GM23338 (cell line): ENCODE results near the gene COMTD1. TPM values are rescaled to one million over a fixed set of nuclear protein-coding genes. Genes with fewer than 3 reads are reported as not detected.

Experiments
- ATAC-seq: fragments of 200-7000 bp; cut with Tn5 transposase; 3 replicates; pipeline ENCODE4 v1.9.1; 2020
- DNase-seq: peaks from one replicate; pipeline ENCODE4 v3.0.0-alpha.2; 2015; ENCODE audit warnings: low spot score
- H2AFZ ChIP-seq: fragments of 200-600 bp; sonication (generic); 2 replicates; pipeline ENCODE4 v1.8.0; 2016; ENCODE audit warnings: antibody characterized with exemption, mild to moderate bottlenecking, moderate library complexity
- H3F3A ChIP-seq: fragments of 200-600 bp; sonication (generic); replicated peaks from 2 replicates; pipeline ENCODE4 v1.8.0; 2017; ENCODE audit warnings: antibody characterized with exemption, mixed run types, low read depth
- H3K27ac ChIP-seq: fragments of 200-600 bp; sonication (generic); 2 replicates; pipeline ENCODE4 v1.6.1; 2016; ENCODE audit warnings: low read depth
- H3K27me3 ChIP-seq: fragments of 200-600 bp; sonication (generic); 2 replicates; pipeline ENCODE4 v1.8.0; 2016; ENCODE audit warnings: mild to moderate bottlenecking, mixed run types, moderate library complexity; ENCODE audit not compliant: insufficient read depth
- H3K36me3 ChIP-seq: fragments of 200-600 bp; sonication (generic); 2 replicates; pipeline ENCODE4 v1.8.0; 2016; ENCODE audit warnings: mild to moderate bottlenecking; ENCODE audit not compliant: insufficient read depth
- H3K4me1 ChIP-seq: fragments of 200-600 bp; sonication (generic); 2 replicates; pipeline ENCODE4 v1.8.0; 2016; ENCODE audit warnings: mild to moderate bottlenecking, moderate library complexity; ENCODE audit not compliant: insufficient read depth
- H3K4me2 ChIP-seq: fragments of 200-600 bp; sonication (generic); 2 replicates; pipeline ENCODE4 v1.7.1; 2017; ENCODE audit warnings: mixed run types
- H3K4me3 ChIP-seq: fragments of 200-600 bp; sonication (generic); 2 replicates; pipeline ENCODE4 v1.6.1; 2016; ENCODE audit warnings: mixed run types
- H3K79me2 ChIP-seq: fragments of 200-600 bp; sonication (generic); replicated peaks from 2 replicates; pipeline ENCODE4 v1.8.0; 2017; ENCODE audit warnings: mild to moderate bottlenecking; ENCODE audit not compliant: insufficient read depth
- H3K9me2 ChIP-seq: fragments of 200-600 bp; sonication (generic); 2 replicates; pipeline ENCODE4 v1.8.0; 2017; ENCODE audit not compliant: insufficient read depth
- H4K20me1 ChIP-seq: fragments of 200-600 bp; sonication (generic); replicated peaks from 2 replicates; pipeline ENCODE4 v1.8.0; 2017; ENCODE audit warnings: mild to moderate bottlenecking; ENCODE audit not compliant: insufficient read depth
- H3K27ac Mint-ChIP-seq: 2 replicates; pipeline ENCODE4 v1.8.0; 2020; ENCODE audit warnings: inconsistent platforms, mild to moderate bottlenecking, moderate library complexity, mixed read lengths
- H3K27me3 Mint-ChIP-seq: 3 replicates; pipeline ENCODE4 v1.8.0; 2022; ENCODE audit warnings: low read depth, mild to moderate bottlenecking, moderate library complexity, mixed read lengths, inconsistent platforms; ENCODE audit not compliant: insufficient read depth, poor library complexity
- H3K36me3 Mint-ChIP-seq: 3 replicates; pipeline ENCODE4 v1.8.0; 2021; ENCODE audit warnings: low read depth, mild to moderate bottlenecking, inconsistent platforms, moderate library complexity, mixed read lengths
- H3K4me1 Mint-ChIP-seq: 3 replicates; pipeline ENCODE4 v1.8.0; 2020; ENCODE audit warnings: mild to moderate bottlenecking, inconsistent platforms, mixed read lengths
- H3K4me3 Mint-ChIP-seq: 3 replicates; pipeline ENCODE4 v1.8.0; 2021; ENCODE audit warnings: moderate library complexity, mild to moderate bottlenecking, inconsistent platforms, mixed read lengths
- H3K9me3 Mint-ChIP-seq: 3 replicates; pipeline ENCODE4 v1.8.0; 2020; ENCODE audit warnings: moderate library complexity, mild to moderate bottlenecking, inconsistent platforms, mixed read lengths
- CREB1 ChIP-seq: fragments of 250-450 bp; sonication (Bioruptor Pico); IDR thresholded peaks from 2 replicates; pipeline ENCODE4 v1.5.0; 2020; ENCODE audit warnings: low read depth, mild to moderate bottlenecking, moderate library complexity
- CTCF ChIP-seq, 2 experiments: fragments of 200-600 bp in 1 of 2; sonication (generic) in 1 of 2; conservative IDR thresholded peaks; 2 replicates each; pipeline versions ENCODE4 v1.5.1 to v1.6.1; 2016 to 2017; ENCODE audit warnings: antibody characterized with exemption in 2 of 2, low read depth in 2 of 2, mild to moderate bottlenecking in 2 of 2, moderate library complexity in 1 of 2
- ETS1 ChIP-seq: IDR thresholded peaks from 2 replicates; pipeline ENCODE4 v1.6.1; 2016; ENCODE audit warnings: antibody characterized with exemption
- EZH2 ChIP-seq: fragments of 200-600 bp; sonication (generic); IDR thresholded peaks from one replicate; pipeline ENCODE4 v1.8.0; 2017; ENCODE audit warnings: antibody characterized with exemption, mild to moderate bottlenecking, low read depth; ENCODE audit not compliant: unreplicated experiment
- EZH2phosphoT487 ChIP-seq: fragments of 200-600 bp; sonication (generic); IDR thresholded peaks from one replicate; pipeline ENCODE4 v1.8.1; 2018; ENCODE audit warnings: antibody characterized with exemption; ENCODE audit not compliant: unreplicated experiment
- JUNB ChIP-seq: IDR thresholded peaks from one replicate; pipeline ENCODE4 v1.6.1; 2016; ENCODE audit warnings: antibody characterized with exemption; ENCODE audit not compliant: unreplicated experiment
- NANOG ChIP-seq: IDR thresholded peaks from 2 replicates; pipeline ENCODE4 v1.6.1; 2016; ENCODE audit warnings: antibody characterized with exemption, borderline replicate concordance
- REST ChIP-seq: IDR thresholded peaks from one replicate; pipeline ENCODE4 v1.6.1; 2018; ENCODE audit warnings: antibody characterized with exemption; ENCODE audit not compliant: unreplicated experiment
- STAT1 ChIP-seq: IDR thresholded peaks from one replicate; pipeline ENCODE4 v1.6.1; 2016; ENCODE audit warnings: antibody characterized with exemption; ENCODE audit not compliant: unreplicated experiment
- polyA plus RNA-seq: library from polyadenylated mRNA; unstranded; fragments of >200 nt; fragmentation: Nextera tagmentation; extraction: Ambion mirVana; gene quantifications from 2 replicates; pipeline ENCODE4 v1.2.1, GENCODE V29; 2016
- total RNA-seq: library from RNA; depleted of rRNA; stranded (reverse); fragments of >200 nt; shearing (Covaris generic); gene quantifications from 2 replicates; pipeline ENCODE4 v1.2.3, GENCODE V29; 2014

COMTD1 gene
- total and polyA plus RNA-seq, 2 experiments from 2014 or later = 40.0 to 46.7 TPM

GRCh38 chr10:75246506-75246905 lies 10.7 kb upstream of the COMTD1 start:
- no peak overlapping the region for H3K27ac Mint-ChIP-seq
- peaks cover 5% of the 10 kb centered on the region; the same call in 2 of the 3 replicates for H3K4me1 Mint-ChIP-seq
- Histone ChIP-seq H3K9me2 (no peaks in the 10 kb centered on the region), H3K79me2 (no peaks in the 10 kb centered on the region), H3K4me1 (peaks cover 6% of the 10 kb centered on the region; the same call in 1 of the 2 replicates), H2AFZ (no peak overlapping the region), H4K20me1 (no peaks in the 10 kb centered on the region), H3K36me3 (no peaks in the 10 kb centered on the region), H3K27ac (no peak overlapping the region), H3K4me2 (no peak overlapping the region), H3F3A (no peaks in the 10 kb centered on the region), H3K27me3 (no peaks in the 10 kb centered on the region), H3K4me3 (no peak overlapping the region)
- ATAC-seq (no peak), DNase-seq (no peak)
- peaks cover 8% of the 10 kb centered on the region for H3K27me3 Mint-ChIP-seq
- TF ChIP-seq JUNB = no peak
- H3K36me3 Mint-ChIP-seq = no peaks in the 10 kb centered on the region
- no peak overlapping the region for H3K4me3 Mint-ChIP-seq
- peaks cover 2% of the 10 kb centered on the region; the same call in 1 of the 3 replicates for H3K9me3 Mint-ChIP-seq

GRCh38 chr10:75245354-75246250 lies 9.8 kb upstream of the COMTD1 start:
- DNase-seq (no peak), ATAC-seq (peak; percentile 58)
- Histone ChIP-seq H2AFZ (no peak overlapping the region), H4K20me1 (no peaks in the 10 kb centered on the region), H3K4me3 (no peak overlapping the region), H3K9me2 (no peaks in the 10 kb centered on the region), H3F3A (no peaks in the 10 kb centered on the region), H3K4me1 (peaks cover 6% of the 10 kb centered on the region; the same call in 1 of the 2 replicates), H3K79me2 (no peaks in the 10 kb centered on the region), H3K27ac (no peak overlapping the region), H3K27me3 (no peaks in the 10 kb centered on the region), H3K4me2 (no peak overlapping the region), H3K36me3 (no peaks in the 10 kb centered on the region)
- Mint-ChIP-seq H3K27ac (no peak overlapping the region), H3K9me3 (no peaks in the 10 kb centered on the region), H3K36me3 (no peaks in the 10 kb centered on the region), H3K4me3 (no peak overlapping the region; the same call in 2 of the 3 replicates), H3K27me3 (peaks cover 3% of the 10 kb centered on the region), H3K4me1 (peaks cover 5% of the 10 kb centered on the region; the same call in 2 of the 3 replicates)
- TF ChIP-seq REST = no peak
- no peak for TF ChIP-seq STAT1
- no peak for TF ChIP-seq NANOG
- TF ChIP-seq CREB1 = no peak
- TF ChIP-seq JUNB = no peak
- TF ChIP-seq EZH2phosphoT487 = no peak
- no peak for TF ChIP-seq EZH2
- TF ChIP-seq ETS1 = no peak
- TF ChIP-seq CTCF (conservative IDR thresholded peaks at IDR 0.05; ENCODE audit: low read depth in 2 of 2) = no peak
